Measurements from ENCODE around the gene MUC6. TPM values are rescaled to one million over a fixed set of nuclear protein-coding genes. Genes with fewer than 3 reads are reported as not detected.

MUC6 gene
- total and polyA plus RNA-seq, 10 of the 15 experiments (the other 5 are each of a cell fraction or from before 2014, with no cell fraction given) = 0.03 TPM; not detected in 8

- 98% methylated on average over 14 of the region's 14 CpGs for WGBS (ENCODE audit: insufficient coverage, insufficient replicate concordance, low lambda C conversion rate, missing lambda C conversion rate)
- intact Hi-C loops (cut with micrococcal nuclease; ENCODE audit: unreplicated experiment) = no loop called here
- H3K4me2 ChIP-seq (ENCODE audit: control insufficient read depth, insufficient read depth) = no peak overlapping the region
- no peak overlapping the region for H3K27ac ChIP-seq (ENCODE audit: control insufficient read depth, insufficient read depth)
- H2AFZ ChIP-seq (ENCODE audit: control insufficient read depth, low read depth, low read length) = no peak overlapping the region
- BruUV-seq (replicated peaks) = no TSS peak
- H3K4me1 ChIP-seq (ENCODE audit: control insufficient read depth, insufficient read depth, low read length) = no peaks in the 10 kb centered on the region
- RAD21 ChIA-PET (ENCODE audit: unreplicated experiment) = no interaction called here
- no peak for ATAC-seq
- in situ Hi-C loops (cut with MboI) = no loop called here
- no peak for TF ChIP-seq TCF7 (IDR thresholded peaks at IDR 0.05; ENCODE audit: borderline replicate concordance)
- TF ChIP-seq SMAD1 (IDR thresholded peaks at IDR 0.05; ENCODE audit: low read depth, partially characterized antibody) = no peak
- TF ChIP-seq ZSCAN29 (IDR thresholded peaks at IDR 0.05) = no peak
- no peak for TF ChIP-seq RBBP5 (conservative IDR thresholded peaks at IDR 0.05)
- TF ChIP-seq FOXM1 (IDR thresholded peaks at IDR 0.05; ENCODE audit: low read depth, low read length) = no peak
- TF ChIP-seq ETV6 (conservative IDR thresholded peaks at IDR 0.05 in 1 of 2, IDR thresholded peaks at IDR 0.05 in 1 of 2; ENCODE audit: borderline replicate concordance in 1 of 2, low read depth in 1 of 2) = no peak
- no peak for TF ChIP-seq STAT1 (conservative IDR thresholded peaks at IDR 0.05)
- TF ChIP-seq ATF7 (IDR thresholded peaks at IDR 0.05; ENCODE audit: low read depth) = no peak
- TF ChIP-seq EED (IDR thresholded peaks at IDR 0.05; ENCODE audit: low read depth) = no peak
- no peak for TF ChIP-seq ATF3 (IDR thresholded peaks at IDR 0.05; ENCODE audit: borderline replicate concordance, extremely low read depth, low read depth, low read length)
- DNase-seq (ENCODE audit: low read depth, low spot score) = no peak
- CTCF ChIA-PET = no interaction called here
- H3K4me3 ChIP-seq = no peak overlapping the region
- H3K9ac ChIP-seq (ENCODE audit: control insufficient read depth, insufficient read depth, low read length) = no peak overlapping the region
- POLR2A ChIA-PET = no interaction called here
- no peaks in the 10 kb centered on the region for H4K20me1 ChIP-seq (ENCODE audit: control insufficient read depth, insufficient read depth)
- FAIRE-seq = no peak
- H3K9me3 ChIP-seq (replicated peaks; ENCODE audit: control insufficient read depth, insufficient read depth, low read length) = no peaks in the 10 kb centered on the region
- no peaks in the 10 kb centered on the region for H3K79me2 ChIP-seq (ENCODE audit: control insufficient read depth, insufficient read depth, low read length)
- H3K36me3 ChIP-seq (ENCODE audit: control insufficient read depth in 2 of 2, insufficient read depth in 2 of 2, low read length in 1 of 2) = peaks cover 11 to 22% of the 10 kb centered on the region in 2 experiments
- no peaks in the 10 kb centered on the region for H3K27me3 ChIP-seq (replicated peaks in 1 of 2; ENCODE audit: control insufficient read depth in 2 of 2, insufficient read depth in 2 of 2, low read length in 1 of 2)
- SMC1A ChIA-PET (ENCODE audit: uncharacterized antibody, unreplicated experiment) = no interaction called here
Observed at GRCh38 chr11:968822-969221, 67.7 kb downstream of the MUC6 start.
